T-helper 1 cell treated with Interleukin-12 subunit alpha and Interleukin-12 subunit beta and Interleukin-4 antibody, amounts not matched to agents 30 μg/mL and 1 μg/mL, for 36 hours (primary cell): ENCODE measurements around the gene PRPF6.

Experiments used
- H3K27ac Mint-ChIP-seq: one replicate; pipeline ENCODE4 v1.8.0; 2021; ENCODE audit warnings: mild to moderate bottlenecking, mixed read lengths
- H3K27me3 Mint-ChIP-seq: one replicate; pipeline ENCODE4 v1.8.0; 2021; ENCODE audit warnings: low read depth, mixed read lengths
- H3K36me3 Mint-ChIP-seq: one replicate; pipeline ENCODE4 v1.8.0; 2021; ENCODE audit warnings: low read depth, mixed read lengths
- H3K4me1 Mint-ChIP-seq: one replicate; pipeline ENCODE4 v1.8.0; 2021; ENCODE audit warnings: low read depth, mixed read lengths
- H3K4me3 Mint-ChIP-seq: one replicate; pipeline ENCODE4 v1.8.0; 2021; ENCODE audit warnings: mild to moderate bottlenecking, moderate library complexity, mixed read lengths
- H3K9me3 Mint-ChIP-seq: one replicate; pipeline ENCODE4 v1.8.0; 2021; ENCODE audit warnings: mixed read lengths

The PRPF6 gene

DNA sequence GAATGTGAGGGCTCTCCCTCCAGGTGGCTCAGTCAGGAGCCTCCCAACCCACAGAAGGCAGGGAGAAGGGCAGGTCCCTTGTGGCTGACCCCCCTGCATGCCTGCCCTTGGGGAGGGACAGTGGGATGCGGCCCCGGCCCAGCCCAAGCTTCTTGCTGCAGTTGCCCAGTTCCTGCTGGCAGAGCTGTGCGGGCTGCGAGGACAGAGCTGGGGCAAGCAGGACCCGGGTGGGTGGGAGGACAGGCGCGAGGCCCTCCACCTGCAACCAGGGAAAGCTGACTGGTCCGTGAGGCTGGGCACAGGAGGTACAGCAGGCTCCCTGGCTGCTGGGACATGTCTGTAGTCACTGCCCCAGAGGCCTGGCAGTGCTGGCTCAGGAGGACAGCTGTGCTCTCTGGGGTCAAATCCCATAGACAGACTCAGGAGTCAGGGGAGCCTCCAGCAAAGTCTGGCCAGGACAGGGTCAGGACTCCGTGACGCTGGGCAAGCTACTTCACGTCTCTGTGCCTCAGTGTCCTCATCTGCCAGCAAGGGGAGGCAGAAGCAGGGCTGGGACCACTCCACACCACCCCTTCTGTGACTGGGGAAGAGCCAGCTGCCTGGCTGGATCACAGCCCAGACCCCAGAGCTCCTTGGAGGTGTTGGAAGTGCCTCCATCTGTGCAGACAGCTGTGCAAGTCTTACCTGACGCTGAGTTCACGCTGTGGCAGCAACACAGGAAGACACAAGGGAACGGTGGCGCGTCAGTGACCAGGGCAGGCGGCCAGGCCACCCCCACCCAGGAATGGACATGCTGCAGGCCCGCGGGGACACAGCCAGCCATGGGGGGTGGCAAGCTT is 37.7 kb upstream of the PRPF6 start:
- H3K4me3 Mint-ChIP-seq: no peak overlapping the region
- peaks cover 5% of the 10 kb centered on the region for H3K36me3 Mint-ChIP-seq
- H3K27ac Mint-ChIP-seq: peak overlapping the region; percentile 36
- H3K9me3 Mint-ChIP-seq: peaks cover 1% of the 10 kb centered on the region
- H3K27me3 Mint-ChIP-seq: no peaks in the 10 kb centered on the region
- H3K4me1 Mint-ChIP-seq: peaks cover 21% of the 10 kb centered on the region

DNA sequence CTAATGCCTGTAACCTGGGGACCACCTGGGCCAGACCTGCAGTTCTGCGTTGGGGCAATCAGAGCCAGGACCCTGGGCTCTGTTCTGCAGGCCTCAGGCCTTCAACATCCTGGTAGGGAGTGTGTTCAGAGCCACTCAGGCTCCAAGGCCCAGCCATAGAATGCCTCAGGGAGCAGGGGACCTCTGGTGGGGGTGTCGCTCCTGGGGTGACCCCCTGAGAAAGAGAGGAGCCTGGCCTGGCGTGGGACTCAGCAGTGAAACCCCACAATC is 37.2 kb upstream of the PRPF6 start:
- H3K4me3 Mint-ChIP-seq: no peak overlapping the region
- H3K4me1 Mint-ChIP-seq: peaks cover 27% of the 10 kb centered on the region
- peaks cover 7% of the 10 kb centered on the region for H3K36me3 Mint-ChIP-seq
- H3K9me3 Mint-ChIP-seq: peaks cover 4% of the 10 kb centered on the region
- H3K27me3 Mint-ChIP-seq: no peaks in the 10 kb centered on the region
- no peak overlapping the region for H3K27ac Mint-ChIP-seq

DNA sequence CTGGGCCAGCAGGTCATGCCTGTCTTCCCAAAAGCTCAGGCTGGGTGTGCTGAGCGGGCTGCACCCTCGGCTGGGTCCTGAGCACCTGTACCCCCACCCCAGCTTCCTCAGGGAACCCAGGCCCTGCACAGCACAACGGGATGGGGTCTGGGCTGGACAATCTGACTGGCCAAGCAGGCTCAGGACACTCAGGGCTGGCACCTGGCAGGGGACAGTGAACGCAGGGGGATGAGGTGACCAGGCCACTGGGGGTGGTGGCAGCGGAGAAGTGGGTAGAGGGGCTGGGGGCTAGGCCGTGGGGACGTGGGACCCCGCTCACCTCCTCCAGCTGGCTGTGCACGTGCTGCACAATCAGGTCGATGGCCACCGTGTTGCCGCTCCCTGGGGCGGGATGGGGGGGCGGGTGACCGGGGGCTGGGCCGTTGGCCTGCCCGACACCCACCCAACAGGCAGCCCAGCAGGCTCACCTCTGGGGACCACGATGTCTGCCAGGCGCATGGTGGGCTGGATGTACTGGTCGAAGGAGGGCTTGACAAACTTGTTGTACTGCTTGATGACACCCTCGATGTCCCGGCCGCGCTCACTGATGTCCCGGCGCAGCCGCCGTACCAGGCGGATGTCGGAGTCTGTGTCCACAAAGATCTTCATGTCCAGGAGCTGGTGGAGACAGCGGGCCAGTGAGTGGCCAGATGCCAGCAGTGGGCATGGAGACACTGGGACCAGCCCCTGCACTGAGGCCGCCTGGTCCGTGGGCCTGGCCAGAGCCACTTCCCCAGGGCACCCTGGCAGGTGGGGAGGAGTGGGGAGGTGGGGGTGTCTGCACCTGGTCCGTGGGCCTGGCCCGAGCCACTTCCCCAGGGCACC is 36.6 kb upstream of the PRPF6 start:
- no peak overlapping the region for H3K27ac Mint-ChIP-seq
- H3K9me3 Mint-ChIP-seq: peaks cover 4% of the 10 kb centered on the region
- H3K4me1 Mint-ChIP-seq: peaks cover 30% of the 10 kb centered on the region
- H3K36me3 Mint-ChIP-seq: peaks cover 7% of the 10 kb centered on the region
- H3K4me3 Mint-ChIP-seq: no peak overlapping the region
- H3K27me3 Mint-ChIP-seq: no peaks in the 10 kb centered on the region

DNA sequence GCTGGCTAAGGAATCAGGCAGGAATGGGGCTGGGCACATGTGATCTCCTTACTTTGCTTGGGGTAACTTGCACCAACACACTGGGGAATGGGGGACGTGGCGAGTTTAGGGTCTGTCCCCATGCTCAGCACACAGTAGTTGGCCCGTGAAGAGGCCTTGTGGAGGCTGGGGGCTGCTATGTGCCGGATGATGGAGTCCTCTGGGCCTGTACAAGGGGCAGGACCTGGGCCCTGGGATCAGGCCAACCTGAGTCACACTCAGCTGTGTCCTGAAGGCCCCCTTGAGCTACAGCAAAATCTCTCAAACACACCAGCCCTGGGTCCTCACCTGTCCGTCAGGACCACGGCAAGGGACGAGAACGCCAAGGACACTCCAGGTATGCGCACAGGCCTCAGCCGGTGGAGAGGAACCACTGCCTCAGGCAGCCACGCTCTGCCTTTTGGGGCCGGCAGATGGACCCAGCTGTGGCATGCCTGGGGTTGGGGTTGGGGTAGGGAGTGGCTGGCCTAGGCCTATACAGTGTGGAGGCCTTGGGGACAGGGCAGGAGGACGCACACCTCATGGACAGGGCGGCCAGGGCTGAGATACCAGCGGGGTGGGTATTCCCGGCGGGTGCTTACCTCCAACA is 35.8 kb upstream of the PRPF6 start:
- Mint-ChIP-seq H3K9me3 (peaks cover 4% of the 10 kb centered on the region), H3K4me3 (no peak overlapping the region), H3K36me3 (peaks cover 7% of the 10 kb centered on the region), H3K4me1 (peaks cover 30% of the 10 kb centered on the region), H3K27ac (peak overlapping the region; percentile 63), H3K27me3 (no peaks in the 10 kb centered on the region)

DNA sequence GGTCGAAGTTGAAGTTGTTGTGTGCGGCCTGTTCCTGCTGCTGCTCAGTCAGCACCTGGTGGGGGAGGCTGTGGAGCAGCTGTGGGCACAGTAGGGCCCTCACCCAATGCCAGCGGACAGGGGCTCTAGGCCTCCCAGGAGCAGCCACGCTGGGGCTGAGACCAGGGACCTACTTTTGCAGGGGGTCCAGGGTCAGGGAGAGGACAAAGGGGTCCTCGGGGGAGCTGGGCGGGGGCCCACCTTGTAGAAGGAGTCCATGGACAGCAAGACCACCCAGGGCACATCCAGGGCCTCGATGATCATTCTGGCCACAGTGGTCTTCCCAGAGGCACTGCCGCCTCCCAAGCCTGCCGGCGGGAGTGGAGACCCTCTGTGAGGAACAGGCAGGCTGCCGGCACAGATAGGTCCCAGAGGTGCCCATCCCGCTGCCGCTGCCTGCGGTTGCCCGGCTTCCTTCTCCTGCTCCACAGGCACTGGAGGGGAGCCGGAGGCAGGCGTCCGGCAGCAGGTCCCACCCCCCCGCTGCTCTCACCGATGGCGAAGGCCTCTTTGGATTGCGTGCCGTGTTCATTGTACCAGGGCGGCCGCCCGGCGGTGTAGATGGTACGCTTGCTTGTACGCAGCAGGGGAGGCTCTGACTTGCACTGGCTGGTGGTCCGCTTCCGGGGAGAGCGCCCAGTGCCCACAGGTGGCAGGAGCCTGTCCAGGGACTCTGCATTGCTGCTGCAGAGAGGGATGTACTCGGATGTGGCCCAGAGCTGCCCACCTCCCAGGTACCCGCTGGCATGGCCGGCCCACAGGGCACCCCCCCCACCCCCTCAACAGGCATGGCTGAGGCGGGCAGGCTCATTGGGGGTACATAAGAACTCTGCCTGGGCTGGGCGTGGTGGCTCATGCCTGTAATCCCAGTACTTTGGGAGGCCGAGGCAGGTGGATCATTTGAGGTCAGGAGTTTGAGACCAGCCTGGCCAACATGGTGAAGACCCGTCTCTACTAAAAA is 34.7 kb upstream of the PRPF6 start:
- Mint-ChIP-seq H3K27ac (no peak overlapping the region), H3K36me3 (peaks cover 7% of the 10 kb centered on the region), H3K9me3 (peaks cover 4% of the 10 kb centered on the region), H3K4me3 (no peak overlapping the region), H3K4me1 (peaks cover 29% of the 10 kb centered on the region), H3K27me3 (no peaks in the 10 kb centered on the region)

DNA sequence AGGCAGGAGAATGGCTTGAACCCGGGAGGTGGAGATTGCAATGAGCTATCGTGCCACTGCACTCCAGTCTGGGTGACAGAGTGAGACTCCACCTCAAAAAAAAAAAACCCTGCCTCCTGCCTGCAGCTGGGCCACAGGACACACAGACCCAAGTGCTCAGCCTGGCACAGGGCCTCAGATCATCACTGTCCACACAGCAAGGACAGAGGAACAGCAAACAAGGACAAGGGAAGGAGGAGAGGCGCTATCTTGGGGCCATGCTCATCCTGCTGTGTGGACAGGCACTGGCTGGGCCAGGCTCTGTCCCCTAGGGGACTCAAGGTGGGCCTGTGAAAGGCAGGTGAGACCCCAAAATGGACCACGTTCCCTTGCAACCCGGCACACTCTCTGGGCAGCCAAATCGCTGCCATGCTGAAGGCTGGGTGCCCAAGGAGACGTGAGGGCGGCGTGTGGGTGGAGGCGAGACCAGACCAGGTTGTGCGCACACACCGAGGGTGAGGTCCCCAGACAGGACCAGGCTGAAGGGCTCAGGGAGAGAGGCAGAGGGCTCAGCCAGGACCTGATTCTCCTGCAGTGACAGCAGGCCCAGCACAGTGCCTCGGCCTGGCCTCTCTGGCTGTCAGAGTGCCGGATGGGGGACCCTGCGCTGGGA is 33.8 kb upstream of the PRPF6 start:
- no peaks in the 10 kb centered on the region for H3K27me3 Mint-ChIP-seq
- H3K27ac Mint-ChIP-seq: peak overlapping the region; percentile 67
- H3K4me1 Mint-ChIP-seq: peaks cover 25% of the 10 kb centered on the region
- H3K9me3 Mint-ChIP-seq: peaks cover 4% of the 10 kb centered on the region
- H3K36me3 Mint-ChIP-seq: peaks cover 4% of the 10 kb centered on the region
- H3K4me3 Mint-ChIP-seq: peak overlapping the region; percentile 62

DNA sequence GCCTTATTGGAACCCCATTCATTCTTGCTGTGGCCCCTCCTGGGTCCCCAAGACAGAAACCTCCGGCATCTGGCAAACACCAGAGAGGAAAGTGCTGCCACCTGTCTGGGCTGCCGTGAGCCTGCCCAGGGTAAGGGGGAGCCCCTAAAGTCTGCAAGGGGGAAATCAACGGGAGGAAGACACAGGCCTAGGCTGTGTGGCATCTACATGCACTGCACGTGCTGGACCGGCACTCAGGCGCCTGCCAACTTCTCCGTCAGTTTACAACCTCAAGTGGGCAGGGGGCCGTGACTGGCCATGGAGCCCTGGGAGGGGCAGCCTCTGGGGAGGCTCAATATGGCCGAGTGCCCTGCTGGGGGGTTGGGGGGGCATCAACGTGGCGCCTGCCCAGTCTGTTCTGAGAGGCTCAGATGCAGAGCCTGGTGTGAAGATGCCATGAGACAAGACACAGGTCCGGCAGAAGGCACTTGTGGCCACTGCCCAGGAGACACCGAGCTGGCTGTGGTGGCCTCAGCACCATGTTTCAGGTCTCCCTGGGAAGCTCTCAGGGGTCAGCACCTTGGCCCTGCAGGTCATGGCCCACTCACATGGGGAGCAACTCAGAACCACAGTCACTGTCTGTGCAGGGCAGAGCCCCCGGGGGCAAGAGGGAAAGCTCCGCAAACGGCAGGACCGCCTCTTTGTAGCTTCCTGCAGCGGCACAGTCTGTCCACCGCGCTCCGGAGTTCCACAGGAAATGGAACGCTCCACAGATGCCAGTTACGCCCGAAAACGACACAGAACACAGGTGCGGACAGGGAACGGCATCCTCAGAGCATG is 33.1 kb upstream of the PRPF6 start:
- Mint-ChIP-seq H3K27ac (peak overlapping the region; percentile 91), H3K9me3 (peaks cover 4% of the 10 kb centered on the region), H3K27me3 (no peaks in the 10 kb centered on the region), H3K36me3 (peaks cover 2% of the 10 kb centered on the region), H3K4me3 (peak overlapping the region; percentile 81), H3K4me1 (peaks cover 22% of the 10 kb centered on the region)

DNA sequence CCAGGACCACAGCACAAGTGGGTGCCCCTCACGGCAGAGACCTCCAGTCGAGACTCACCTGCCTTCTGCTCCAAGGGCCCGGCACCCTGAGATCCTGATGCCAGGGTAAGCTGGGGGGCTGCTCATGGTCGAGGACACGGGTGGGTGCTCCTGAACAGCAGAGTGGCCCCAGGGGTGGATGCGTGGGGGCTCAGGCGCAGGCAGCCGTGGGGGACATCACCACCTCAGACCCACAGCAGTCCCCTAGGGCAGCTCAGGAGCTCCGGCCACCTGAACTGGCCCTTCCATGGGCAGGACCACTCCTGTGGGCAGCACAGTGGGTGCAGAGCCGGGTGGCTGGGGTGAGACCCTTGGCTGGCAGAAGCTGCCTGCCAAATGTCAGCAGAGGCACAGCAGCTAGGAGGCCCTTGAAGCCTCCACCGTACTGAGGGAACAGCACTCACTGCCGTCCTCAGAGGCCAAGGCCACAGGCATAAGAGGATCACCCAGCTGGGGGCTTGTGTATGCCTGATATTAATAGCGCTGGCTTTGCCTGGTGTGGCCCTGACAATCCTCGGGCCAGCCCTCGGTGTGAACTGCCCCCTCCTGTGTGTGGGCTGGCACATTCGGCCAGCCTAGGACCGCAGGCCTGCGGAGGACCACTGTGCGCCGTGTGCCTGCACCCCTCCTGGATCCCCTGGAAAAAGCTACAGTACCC is 30.1 kb upstream of the PRPF6 start:
- Mint-ChIP-seq H3K27ac (no peak overlapping the region), H3K9me3 (peaks cover 4% of the 10 kb centered on the region), H3K4me3 (no peak overlapping the region), H3K27me3 (no peaks in the 10 kb centered on the region), H3K36me3 (peaks cover 2% of the 10 kb centered on the region), H3K4me1 (peaks cover 33% of the 10 kb centered on the region)

DNA sequence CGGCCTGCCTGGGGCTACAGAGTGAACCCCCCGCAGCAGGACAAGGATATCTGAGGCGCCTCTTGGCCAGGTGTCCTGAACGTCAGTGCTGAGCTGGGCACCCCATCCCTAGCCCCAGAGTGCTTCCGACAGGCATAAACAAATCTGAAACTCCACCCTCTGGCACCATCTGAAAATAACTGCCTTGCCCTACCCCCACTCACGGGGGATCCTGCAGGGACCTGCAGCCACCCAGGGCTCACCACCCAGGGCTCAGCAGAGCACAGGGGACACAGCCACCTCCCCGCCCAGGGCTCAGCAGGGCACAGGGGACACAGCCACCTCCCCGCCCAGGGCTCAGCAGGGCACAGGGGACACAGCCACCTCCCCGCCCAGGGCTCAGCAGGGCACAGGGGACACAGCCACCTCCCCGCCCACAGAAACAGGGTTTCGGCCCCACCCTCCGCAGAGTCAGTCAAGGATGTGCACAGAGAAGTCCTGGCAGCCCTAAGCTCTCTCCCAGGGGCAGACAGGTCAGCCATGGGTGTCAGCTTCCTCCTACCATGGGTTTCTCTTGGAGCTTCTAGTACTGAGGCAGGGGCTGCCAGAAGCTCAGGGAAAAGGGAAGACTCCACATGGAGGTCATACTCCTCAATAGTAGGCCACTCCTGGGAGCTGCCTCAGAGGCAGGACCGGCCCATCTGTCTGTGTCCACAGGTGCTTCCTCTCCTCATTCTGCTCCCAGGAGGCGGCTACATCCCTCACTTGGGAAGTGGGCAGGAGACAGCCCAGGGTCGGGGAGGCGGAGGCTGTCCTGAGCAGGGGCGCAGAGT is 29.3 kb upstream of the PRPF6 start:
- H3K27ac Mint-ChIP-seq: no peak overlapping the region
- H3K4me1 Mint-ChIP-seq: peaks cover 33% of the 10 kb centered on the region
- H3K36me3 Mint-ChIP-seq: peaks cover 2% of the 10 kb centered on the region
- no peaks in the 10 kb centered on the region for H3K27me3 Mint-ChIP-seq
- peaks cover 4% of the 10 kb centered on the region for H3K9me3 Mint-ChIP-seq
- no peak overlapping the region for H3K4me3 Mint-ChIP-seq

DNA sequence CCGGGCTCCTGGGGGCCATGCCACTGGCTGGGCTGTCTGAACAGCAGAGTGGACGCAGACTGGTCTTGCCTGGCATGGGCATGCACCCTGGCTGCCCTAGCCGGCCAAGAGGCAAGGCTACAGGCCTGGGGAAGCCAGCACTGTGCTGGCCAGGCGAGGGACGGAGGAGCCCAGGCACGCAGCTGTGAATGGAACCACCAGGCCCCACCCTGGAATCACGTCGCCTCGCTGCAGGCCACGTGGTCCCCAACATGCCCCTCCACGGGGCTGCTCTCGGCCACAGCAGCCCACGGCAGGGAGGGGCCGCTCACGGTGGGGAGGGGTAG is 28.8 kb upstream of the PRPF6 start:
- H3K36me3 Mint-ChIP-seq: peaks cover 2% of the 10 kb centered on the region
- no peaks in the 10 kb centered on the region for H3K27me3 Mint-ChIP-seq
- H3K9me3 Mint-ChIP-seq: peaks cover 4% of the 10 kb centered on the region
- H3K27ac Mint-ChIP-seq: no peak overlapping the region
- H3K4me3 Mint-ChIP-seq: no peak overlapping the region
- H3K4me1 Mint-ChIP-seq: peaks cover 30% of the 10 kb centered on the region

DNA sequence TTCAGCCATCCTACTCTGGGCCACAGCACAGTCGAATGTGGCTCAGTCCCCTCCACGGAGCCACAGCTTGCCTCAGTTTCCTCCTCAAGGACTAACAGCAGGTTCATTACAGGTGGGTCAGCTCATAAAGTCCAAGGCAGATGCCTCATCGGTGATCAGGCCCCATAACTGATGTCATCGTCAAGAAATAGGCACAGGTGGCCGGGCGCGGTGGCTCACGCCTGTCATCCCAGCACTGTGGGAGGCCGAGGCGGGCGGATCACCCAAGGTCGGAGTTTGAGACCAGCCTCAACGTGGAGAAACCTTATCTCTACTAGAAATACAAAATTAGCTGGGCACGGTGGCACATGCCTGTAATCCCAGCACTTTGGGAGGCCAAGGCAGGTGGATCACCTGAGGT is 28.2 kb upstream of the PRPF6 start:
- no peak overlapping the region for H3K4me3 Mint-ChIP-seq
- peaks cover 29% of the 10 kb centered on the region for H3K4me1 Mint-ChIP-seq
- peaks cover 2% of the 10 kb centered on the region for H3K36me3 Mint-ChIP-seq
- no peaks in the 10 kb centered on the region for H3K27me3 Mint-ChIP-seq
- H3K27ac Mint-ChIP-seq: no peak overlapping the region
- peaks cover 4% of the 10 kb centered on the region for H3K9me3 Mint-ChIP-seq
